Activated naive CD4-positive, alpha-beta T cell treated with anti-CD3 and anti-CD28 coated beads, Interleukin-2, amount 50 U/mL, for 24 hours (primary cell): ENCODE measurements around the gene DCAF5.
A peak's percentile ranks its signal among the peaks of the same experiment; 100 is the strongest.

ENCODE experiments used
- H3K27ac Mint-ChIP-seq: one replicate; pipeline ENCODE4 v1.8.0; 2021; ENCODE audit warnings: mild to moderate bottlenecking, mixed read lengths
- H3K27me3 Mint-ChIP-seq: one replicate; pipeline ENCODE4 v1.8.0; 2021; ENCODE audit warnings: mixed read lengths
- H3K36me3 Mint-ChIP-seq: one replicate; pipeline ENCODE4 v1.8.0; 2021; ENCODE audit warnings: mixed read lengths
- H3K4me1 Mint-ChIP-seq: one replicate; pipeline ENCODE4 v1.8.0; 2021; ENCODE audit warnings: mixed read lengths
- H3K4me3 Mint-ChIP-seq: one replicate; pipeline ENCODE4 v1.8.0; 2021; ENCODE audit warnings: mild to moderate bottlenecking, mixed read lengths
- H3K9me3 Mint-ChIP-seq: one replicate; pipeline ENCODE4 v1.8.0; 2021; ENCODE audit warnings: mixed read lengths

DCAF5 gene

DNA sequence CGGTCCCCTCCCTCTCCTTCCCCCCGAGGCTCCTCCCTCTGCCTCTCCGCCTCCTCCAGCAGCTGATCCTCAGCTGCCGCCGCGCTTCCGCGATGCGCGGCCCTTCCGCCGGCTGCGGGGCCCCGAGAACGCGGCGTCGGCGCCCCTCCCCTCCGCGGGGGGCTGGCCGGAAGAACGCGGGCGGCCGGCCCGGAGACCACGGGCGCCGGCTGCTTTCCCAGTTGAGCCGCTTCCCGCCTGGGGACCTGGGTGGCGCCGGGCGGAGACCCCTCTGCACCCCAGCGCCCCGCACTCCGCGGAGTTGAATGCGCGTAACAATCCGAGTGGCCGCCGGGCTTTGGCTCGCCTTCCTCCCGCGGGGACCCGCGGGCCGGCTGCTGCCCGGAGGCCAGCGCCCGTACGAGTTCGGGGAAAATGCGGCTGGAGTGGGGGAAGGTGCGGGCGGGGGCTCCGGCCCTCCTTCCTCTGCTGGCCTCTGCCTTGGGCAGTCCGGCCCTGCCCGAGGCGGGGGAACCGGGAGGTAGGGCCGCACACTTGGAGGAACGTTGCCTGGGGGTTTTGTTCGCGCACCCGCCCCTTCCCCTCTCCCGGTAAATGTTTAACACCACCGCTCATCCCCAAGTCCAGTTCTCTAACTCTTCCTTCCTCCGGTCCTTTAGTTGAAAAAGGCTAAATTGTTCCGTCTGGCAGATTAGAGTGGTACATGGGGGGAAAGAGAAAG lies 393 bp upstream of the DCAF5 start:
- Mint-ChIP-seq H3K4me1 (peaks cover 35% of the 10 kb centered on the region), H3K27me3 (no peaks in the 10 kb centered on the region), H3K27ac (peak overlapping the region; percentile 94), H3K4me3 (peak overlapping the region; percentile 93), H3K36me3 (peaks cover 7% of the 10 kb centered on the region), H3K9me3 (no peaks in the 10 kb centered on the region)

DNA sequence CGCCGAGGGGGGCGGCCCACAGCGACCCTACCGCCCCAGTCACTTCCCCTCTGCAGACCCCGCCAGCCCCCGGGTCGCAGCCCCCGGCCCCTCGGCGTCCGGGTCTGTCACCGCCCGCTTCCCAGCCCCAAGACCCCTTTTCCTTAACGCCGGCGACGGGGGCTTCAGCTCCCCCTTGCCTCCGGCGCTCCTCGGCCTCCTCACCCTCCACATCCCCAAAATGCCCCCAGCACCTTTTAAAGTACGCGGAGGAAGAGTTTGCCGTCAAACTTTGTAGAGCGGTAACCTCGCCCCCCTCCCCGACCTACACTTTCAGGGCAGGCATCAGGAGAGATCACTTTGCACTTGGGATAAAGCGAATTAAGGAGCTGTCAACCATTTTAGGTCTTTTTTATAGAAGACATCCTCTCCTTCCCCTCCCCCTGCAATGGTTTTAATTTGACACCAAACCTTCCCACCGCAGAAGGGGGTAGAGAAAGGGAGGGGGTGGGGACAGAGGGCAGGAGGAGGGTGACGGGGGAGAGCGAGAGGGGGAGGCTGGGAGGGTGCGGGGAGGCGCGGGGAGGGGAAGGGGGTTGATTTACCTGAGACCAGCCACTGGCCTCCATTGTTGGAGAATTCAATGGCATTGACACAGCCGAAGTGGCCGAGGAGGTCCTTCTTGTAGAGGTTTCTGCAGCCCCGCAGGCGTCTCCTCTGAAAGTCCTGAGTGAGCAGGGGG lies 578 bp downstream of the DCAF5 start:
- no peaks in the 10 kb centered on the region for H3K27me3 Mint-ChIP-seq
- peaks cover 43% of the 10 kb centered on the region for H3K4me1 Mint-ChIP-seq
- no peaks in the 10 kb centered on the region for H3K9me3 Mint-ChIP-seq
- peak overlapping the region; percentile 92 for H3K4me3 Mint-ChIP-seq
- H3K36me3 Mint-ChIP-seq: peaks cover 10% of the 10 kb centered on the region
- peak overlapping the region; percentile 96 for H3K27ac Mint-ChIP-seq

DNA sequence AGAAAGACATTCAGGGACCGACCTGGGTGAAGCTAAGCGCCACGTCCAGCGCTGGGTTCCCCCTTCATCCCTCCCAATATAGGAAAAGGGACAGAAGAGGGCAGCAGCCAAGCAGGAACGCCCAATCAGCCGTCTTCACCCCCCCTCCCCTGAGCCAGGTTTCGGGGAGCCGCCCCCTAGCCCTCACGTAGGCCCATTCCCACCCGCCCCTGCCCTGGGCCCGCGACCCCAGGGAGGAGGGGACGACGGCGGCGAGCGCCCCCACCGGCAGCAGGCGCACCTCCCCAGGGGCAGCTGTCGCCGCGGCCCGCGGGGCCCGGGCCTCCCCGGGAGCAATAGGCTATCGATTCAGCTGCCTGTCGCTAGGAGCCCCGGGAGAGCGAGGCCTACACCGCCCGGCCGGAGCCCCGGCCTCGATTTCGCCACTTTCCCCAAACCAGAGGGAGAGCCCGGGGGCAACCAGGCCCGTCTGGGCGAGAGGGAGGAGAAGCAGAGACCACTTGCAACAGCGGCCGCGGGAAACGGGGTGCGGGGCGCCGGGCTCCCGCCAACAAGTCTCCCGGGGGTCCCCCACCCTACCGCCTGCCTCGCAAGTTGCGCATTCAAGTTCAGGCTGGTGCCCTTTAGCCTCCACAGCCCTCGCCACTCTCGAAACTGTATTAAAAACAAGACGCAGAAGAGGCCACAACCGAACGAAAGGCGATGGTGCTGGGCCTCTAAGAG lies 1.3 kb downstream of the DCAF5 start:
- H3K4me1 Mint-ChIP-seq: peaks cover 50% of the 10 kb centered on the region
- no peaks in the 10 kb centered on the region for H3K27me3 Mint-ChIP-seq
- H3K36me3 Mint-ChIP-seq: peaks cover 10% of the 10 kb centered on the region
- H3K27ac Mint-ChIP-seq: peak overlapping the region; percentile 96
- H3K9me3 Mint-ChIP-seq: no peaks in the 10 kb centered on the region
- peak overlapping the region; percentile 92 for H3K4me3 Mint-ChIP-seq

DNA sequence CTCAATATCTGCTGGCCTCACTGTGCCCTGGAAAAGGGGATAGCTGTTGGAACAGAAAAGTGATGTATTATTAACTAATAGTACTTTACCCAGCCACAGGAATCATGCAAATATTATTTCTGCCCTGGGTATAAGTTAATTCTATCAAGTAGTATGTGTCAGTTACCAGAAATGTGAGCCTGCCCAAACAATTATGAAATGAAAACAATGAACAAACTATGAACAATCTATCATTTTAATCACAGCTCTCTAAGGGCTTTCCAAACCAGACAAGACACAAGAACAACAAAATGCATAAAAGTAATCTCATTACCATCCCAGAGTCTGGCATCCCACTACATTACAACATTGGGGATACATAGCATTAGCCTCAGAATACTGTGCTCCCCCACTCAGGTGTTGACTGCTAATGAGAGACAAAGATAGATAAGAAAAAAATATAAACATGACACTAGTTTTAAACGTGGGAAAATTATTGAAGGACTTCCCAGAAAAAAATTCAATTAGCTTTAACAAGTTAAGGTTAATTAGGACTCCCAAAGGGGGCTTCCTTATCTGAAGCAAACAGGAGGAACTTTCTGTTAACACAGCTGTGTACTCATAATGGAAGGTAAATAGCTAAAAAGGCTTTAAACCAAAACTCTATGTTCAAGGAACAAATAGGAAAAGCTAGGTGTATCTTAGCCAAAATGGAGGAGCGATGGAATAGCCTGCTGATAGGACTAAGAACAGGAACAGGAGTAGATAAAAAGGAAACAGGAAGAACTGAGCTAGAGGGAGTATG lies 3.3 kb downstream of the DCAF5 start:
- Mint-ChIP-seq H3K4me3 (peak overlapping the region; percentile 88), H3K9me3 (no peaks in the 10 kb centered on the region), H3K36me3 (peaks cover 12% of the 10 kb centered on the region), H3K27ac (peak overlapping the region; percentile 56), H3K27me3 (no peaks in the 10 kb centered on the region), H3K4me1 (peaks cover 65% of the 10 kb centered on the region)

DNA sequence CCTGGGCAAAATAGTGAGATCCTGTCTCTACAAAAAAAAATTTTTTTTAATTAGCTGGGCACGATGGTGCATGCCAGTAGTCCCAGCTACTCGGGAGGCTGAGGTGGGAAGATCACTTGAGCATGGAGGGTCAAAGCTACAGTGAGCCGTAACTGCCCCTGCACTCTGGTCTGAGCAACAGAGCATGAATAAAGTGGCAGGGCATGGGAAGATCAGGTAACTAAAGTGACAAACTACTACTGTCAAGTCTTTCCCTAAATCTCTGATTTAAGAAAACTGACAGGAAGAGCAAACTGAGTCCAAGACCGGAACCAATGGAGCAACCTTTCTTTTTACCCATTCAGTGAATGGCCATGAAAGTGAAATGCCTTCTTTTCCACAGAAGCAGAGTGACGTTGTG lies 10.8 kb downstream of the DCAF5 start:
- Mint-ChIP-seq H3K4me1 (peaks cover 77% of the 10 kb centered on the region), H3K36me3 (peaks cover 12% of the 10 kb centered on the region), H3K27ac (no peak overlapping the region), H3K9me3 (no peaks in the 10 kb centered on the region), H3K27me3 (no peaks in the 10 kb centered on the region), H3K4me3 (no peak overlapping the region)

DNA sequence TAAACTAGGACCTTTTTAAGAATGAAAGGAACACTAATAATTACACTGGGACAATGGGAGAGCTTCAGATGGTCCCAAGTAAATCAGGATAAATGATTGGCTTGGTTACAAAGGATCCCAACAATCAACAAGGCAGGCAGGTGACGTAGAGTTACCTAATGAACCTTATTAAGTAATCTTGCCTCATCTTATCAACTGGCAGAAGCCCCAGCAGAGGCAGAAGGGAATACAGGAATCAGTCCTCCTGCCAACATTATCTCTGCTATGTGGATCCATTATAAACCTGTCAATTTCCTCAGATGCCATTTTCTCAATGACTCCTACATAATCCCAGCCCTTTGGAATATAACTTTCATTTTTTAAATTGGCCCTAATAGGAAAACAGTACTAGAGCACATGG lies 11.4 kb downstream of the DCAF5 start:
- Mint-ChIP-seq H3K36me3 (peaks cover 12% of the 10 kb centered on the region), H3K27me3 (no peaks in the 10 kb centered on the region), H3K27ac (no peak overlapping the region), H3K4me1 (peaks cover 73% of the 10 kb centered on the region), H3K9me3 (no peaks in the 10 kb centered on the region), H3K4me3 (no peak overlapping the region)

DNA sequence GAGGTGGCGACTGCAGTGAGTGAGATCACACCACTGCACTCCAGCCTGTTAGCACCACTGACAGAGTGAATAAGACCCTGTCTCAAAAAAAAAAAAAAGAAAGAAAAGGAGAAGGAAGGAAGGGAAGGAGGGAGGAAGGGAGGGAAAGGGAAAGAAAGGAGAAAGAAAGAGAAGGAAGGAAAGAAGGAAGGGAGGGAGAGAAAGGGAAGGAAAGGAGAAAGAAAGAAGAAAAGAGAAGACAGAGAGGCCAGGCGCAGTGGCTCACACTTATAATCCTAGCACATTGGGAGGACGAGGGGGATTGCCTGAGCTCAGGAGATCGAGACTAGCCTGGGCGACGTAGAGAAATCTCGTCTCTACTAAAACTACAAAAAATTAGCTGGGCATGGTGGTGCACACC lies 13.2 kb downstream of the DCAF5 start:
- no peaks in the 10 kb centered on the region for H3K9me3 Mint-ChIP-seq
- peaks cover 72% of the 10 kb centered on the region for H3K4me1 Mint-ChIP-seq
- no peak overlapping the region for H3K4me3 Mint-ChIP-seq
- no peaks in the 10 kb centered on the region for H3K27me3 Mint-ChIP-seq
- H3K27ac Mint-ChIP-seq: peak overlapping the region; percentile 35
- peaks cover 10% of the 10 kb centered on the region for H3K36me3 Mint-ChIP-seq

DNA sequence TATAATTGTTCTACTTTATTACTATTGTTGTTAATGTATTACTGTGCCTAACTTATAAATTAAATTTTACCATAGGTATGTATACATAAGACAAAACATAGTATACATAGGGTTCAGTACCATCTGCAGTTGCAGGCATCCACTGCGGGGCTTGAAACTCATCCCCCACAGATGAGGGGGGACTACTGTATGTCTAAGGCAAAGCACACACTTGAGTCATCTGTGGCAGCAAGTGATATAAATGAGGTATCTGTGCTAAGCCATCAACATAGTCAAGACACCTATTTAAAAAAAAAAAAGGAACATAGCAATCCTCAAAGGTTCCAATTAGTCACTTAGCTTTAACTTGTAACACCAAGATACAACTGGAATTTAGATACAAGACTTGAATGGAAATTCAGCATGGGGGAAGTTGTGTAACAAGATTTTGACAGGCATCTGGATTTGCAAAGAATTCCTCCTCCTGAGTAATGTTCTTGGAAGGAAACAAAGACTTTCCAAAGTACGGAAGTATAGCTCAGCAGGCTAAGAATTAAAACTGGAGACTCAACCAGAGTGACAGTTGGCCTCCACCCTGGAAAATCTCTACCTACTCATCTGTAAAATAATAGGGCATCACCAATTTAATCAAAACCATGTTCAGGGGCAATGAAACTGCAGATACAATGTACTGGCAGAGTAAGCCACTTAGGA lies 14.9 kb downstream of the DCAF5 start:
- H3K4me3 Mint-ChIP-seq: peak overlapping the region; percentile 64
- H3K4me1 Mint-ChIP-seq: peaks cover 83% of the 10 kb centered on the region
- H3K36me3 Mint-ChIP-seq: peaks cover 10% of the 10 kb centered on the region
- peak overlapping the region; percentile 81 for H3K27ac Mint-ChIP-seq
- H3K9me3 Mint-ChIP-seq: no peaks in the 10 kb centered on the region
- no peaks in the 10 kb centered on the region for H3K27me3 Mint-ChIP-seq

DNA sequence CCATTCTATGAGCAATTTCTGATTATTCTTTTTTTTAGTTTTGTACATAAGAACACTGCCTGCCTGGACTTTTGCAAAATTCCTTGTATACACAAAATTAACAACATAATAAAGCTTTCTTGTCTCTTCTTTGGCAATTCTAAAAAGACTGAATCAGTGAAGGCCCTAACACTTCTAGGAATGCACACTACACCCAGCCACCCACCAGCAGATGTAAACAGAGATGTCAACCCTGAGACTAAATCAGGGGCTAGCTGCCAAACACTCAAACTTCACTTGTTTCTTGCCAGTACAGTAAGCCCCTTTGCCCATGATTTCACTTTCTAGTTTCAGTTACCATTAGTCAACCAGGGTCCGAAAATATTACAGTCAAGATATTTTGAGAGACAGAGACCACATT lies 15.5 kb downstream of the DCAF5 start:
- H3K4me3 Mint-ChIP-seq: no peak overlapping the region
- H3K9me3 Mint-ChIP-seq: no peaks in the 10 kb centered on the region
- peaks cover 10% of the 10 kb centered on the region for H3K36me3 Mint-ChIP-seq
- peaks cover 83% of the 10 kb centered on the region for H3K4me1 Mint-ChIP-seq
- H3K27ac Mint-ChIP-seq: peak overlapping the region; percentile 81
- H3K27me3 Mint-ChIP-seq: no peaks in the 10 kb centered on the region

DNA sequence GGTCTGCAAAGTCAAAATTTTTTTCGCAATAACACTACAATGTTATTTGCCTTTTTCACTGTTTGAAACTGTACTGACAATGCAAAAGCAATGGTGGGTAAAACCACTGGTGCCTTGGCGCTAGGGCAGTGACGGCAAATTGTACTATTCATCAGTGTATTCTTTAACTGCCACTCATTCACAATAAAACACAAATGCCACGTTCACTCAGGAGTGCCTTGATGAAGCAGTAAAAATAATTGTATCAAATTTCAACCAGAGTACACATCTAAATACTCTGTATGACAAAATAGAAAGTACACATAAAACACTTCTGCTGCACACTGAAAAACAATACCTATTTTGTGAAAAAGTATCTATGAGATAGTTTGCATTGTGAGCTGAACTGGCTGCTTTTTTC lies 17.8 kb downstream of the DCAF5 start:
- peak overlapping the region; percentile 23 for H3K27ac Mint-ChIP-seq
- peaks cover 10% of the 10 kb centered on the region for H3K36me3 Mint-ChIP-seq
- H3K27me3 Mint-ChIP-seq: no peaks in the 10 kb centered on the region
- peaks cover 90% of the 10 kb centered on the region for H3K4me1 Mint-ChIP-seq
- no peak overlapping the region for H3K4me3 Mint-ChIP-seq
- no peaks in the 10 kb centered on the region for H3K9me3 Mint-ChIP-seq

DNA sequence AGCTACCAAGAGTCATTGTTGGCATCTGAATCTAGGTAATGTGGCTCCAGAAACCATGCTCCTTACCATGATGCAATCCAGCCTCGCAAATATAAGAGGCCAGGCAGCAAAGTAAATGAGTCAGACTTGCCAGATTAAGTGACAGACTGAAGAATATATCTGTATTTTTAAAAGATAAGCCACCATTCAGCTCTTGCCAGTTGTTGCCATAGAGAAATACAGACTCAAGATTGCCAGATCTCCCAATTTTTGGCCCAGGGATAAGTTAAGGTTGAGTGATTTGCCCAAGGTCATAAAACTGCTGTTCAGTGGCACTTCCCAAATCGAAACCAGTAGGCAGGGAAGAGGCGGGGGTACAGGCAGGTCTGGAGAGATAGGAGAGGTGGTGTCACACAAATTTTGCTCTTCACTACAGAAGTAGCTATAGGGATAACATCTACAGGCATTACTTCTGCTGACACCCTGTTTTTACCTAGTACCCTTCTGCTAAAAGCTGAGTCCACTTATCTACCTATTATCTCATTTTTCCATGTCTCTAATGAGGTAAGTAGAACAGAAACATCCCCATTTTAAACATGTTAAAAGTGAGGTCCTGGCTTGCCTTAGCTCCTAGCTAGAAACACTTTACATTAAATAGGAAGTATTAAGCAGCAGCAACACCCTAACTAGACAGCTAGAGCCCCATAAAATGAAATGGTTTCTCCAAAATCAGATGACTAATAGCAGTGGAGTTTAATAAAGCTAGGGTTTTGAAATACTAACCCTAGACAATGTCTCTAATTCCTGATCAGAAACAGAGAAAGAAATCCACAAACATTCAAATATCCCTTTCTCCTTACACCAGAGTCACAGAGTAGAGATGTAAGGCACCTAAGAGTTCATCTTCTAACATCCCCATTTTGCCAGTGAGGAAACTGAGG lies 19.5 kb downstream of the DCAF5 start:
- Mint-ChIP-seq H3K4me3 (peak overlapping the region; percentile 81), H3K27ac (peak overlapping the region; percentile 99), H3K27me3 (no peaks in the 10 kb centered on the region), H3K36me3 (peaks cover 5% of the 10 kb centered on the region), H3K4me1 (peaks cover 90% of the 10 kb centered on the region), H3K9me3 (no peaks in the 10 kb centered on the region)

DNA sequence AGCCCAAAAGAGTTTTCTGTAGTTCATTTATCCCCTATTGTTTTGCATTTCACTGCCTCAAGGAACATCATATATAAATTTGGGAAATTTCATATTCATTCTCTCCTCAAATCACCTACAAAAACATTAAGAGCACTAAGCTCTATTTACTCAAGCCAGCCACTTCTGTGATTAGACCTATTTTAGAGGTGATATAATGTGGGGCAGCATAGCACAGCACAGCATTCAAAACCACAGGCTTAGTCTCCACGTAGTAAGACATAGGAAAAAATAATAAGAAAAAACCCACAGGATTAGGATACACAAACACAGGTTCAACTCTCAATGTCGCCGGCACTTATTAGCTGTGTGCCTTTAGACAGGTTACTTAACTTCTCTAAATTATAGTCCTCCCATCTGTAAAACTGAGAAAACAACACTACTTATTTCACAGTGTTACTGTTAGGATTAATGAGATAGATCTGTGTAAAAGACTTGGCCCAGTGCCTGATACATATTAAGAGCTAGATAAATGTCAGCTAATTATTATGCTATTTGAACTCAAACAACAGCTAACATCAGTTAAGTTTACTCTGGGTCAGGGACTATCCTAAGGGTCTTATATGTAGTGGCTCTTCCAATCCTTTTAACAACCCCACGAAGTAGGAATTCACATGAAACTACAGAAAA lies 20.3 kb downstream of the DCAF5 start:
- Mint-ChIP-seq H3K9me3 (no peaks in the 10 kb centered on the region), H3K4me1 (peaks cover 88% of the 10 kb centered on the region), H3K4me3 (peak overlapping the region; percentile 81), H3K36me3 (peaks cover 3% of the 10 kb centered on the region), H3K27ac (peak overlapping the region; percentile 99), H3K27me3 (no peaks in the 10 kb centered on the region)

DNA sequence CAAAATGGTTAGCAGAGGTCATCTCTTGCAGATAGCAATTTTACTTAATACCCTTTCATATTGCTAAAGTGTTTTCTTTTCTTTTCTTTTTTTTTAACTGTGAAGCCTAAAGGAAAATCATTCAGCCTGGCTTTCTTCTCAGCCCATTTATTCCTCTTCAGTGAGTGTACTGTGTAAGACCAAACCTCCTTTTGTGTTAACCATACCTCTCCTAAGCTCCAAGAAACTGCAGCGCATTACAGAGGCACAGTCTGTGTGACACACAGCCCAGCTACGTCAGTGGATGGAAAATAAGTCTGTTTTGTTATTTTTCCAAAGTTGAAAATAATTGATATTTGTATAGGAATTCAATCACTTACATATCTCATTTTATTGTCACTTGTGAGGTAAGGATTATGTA lies 21.7 kb downstream of the DCAF5 start:
- Mint-ChIP-seq H3K4me1 (peaks cover 95% of the 10 kb centered on the region), H3K27ac (peak overlapping the region; percentile 76), H3K9me3 (no peaks in the 10 kb centered on the region), H3K36me3 (peaks cover 4% of the 10 kb centered on the region), H3K4me3 (no peak overlapping the region), H3K27me3 (no peaks in the 10 kb centered on the region)
